Fibroblast of lung (primary cell): ENCODE measurements around the gene RXFP2. TPM values are rescaled to one million over a fixed set of nuclear protein-coding genes. Genes with fewer than 3 reads are reported as not detected.
A peak's percentile ranks its signal among the peaks of the same experiment; 100 is the strongest.

Source experiments
- DNase-seq, 2 donors: peaks; one replicate each; pipeline versions ENCODE4 v3.0.0 to v3.0.0-alpha.2; 2010; ENCODE audit warnings: low read depth in 2 of 2
- H2AFZ ChIP-seq: 2 replicates; pipeline ENCODE4 v1.5.1; 2012; ENCODE audit warnings: low read length, control low read depth, inconsistent platforms
- H3K27ac ChIP-seq: 2 replicates; pipeline ENCODE4 v1.5.1; 2011; ENCODE audit warnings: low read length, control low read depth; ENCODE audit not compliant: insufficient read depth
- H3K27me3 ChIP-seq: 2 replicates; pipeline ENCODE4 v1.5.1; 2011; ENCODE audit warnings: mild to moderate bottlenecking, low read length; ENCODE audit not compliant: control insufficient read depth, insufficient read depth
- H3K36me3 ChIP-seq: 2 replicates; pipeline ENCODE4 v1.5.1; 2011; ENCODE audit warnings: low read length; ENCODE audit not compliant: control insufficient read depth, insufficient read depth
- H3K4me1 ChIP-seq: 2 replicates; pipeline ENCODE4 v1.5.1; 2011; ENCODE audit warnings: low read length; ENCODE audit not compliant: control insufficient read depth, insufficient read depth; ENCODE audit errors: extremely low read depth
- H3K4me2 ChIP-seq: 2 replicates; pipeline ENCODE4 v1.5.1; 2011; ENCODE audit warnings: low read length, control low read depth; ENCODE audit not compliant: insufficient read depth; ENCODE audit errors: extremely low read depth
- H3K4me3 ChIP-seq, 4 experiments: fragments of 200-600 bp in 1 of 4; sonication (generic) in 1 of 4; replicated peaks in 1 of 4; 2 replicates each; pipeline ENCODE4 v1.5.1; 2011 to 2016; ENCODE audit warnings: low read length in 4 of 4, low read depth in 3 of 4, mild to moderate bottlenecking in 3 of 4, control low read depth in 2 of 4, inconsistent platforms in 1 of 4, mixed read lengths in 1 of 4; ENCODE audit not compliant: insufficient read depth in 1 of 4; ENCODE audit errors: control extremely low read depth in 1 of 4
- H3K79me2 ChIP-seq: 2 replicates; pipeline ENCODE4 v1.5.1; 2012; ENCODE audit warnings: mild to moderate bottlenecking, low read length, inconsistent platforms; ENCODE audit not compliant: control insufficient read depth, insufficient read depth
- H3K9ac ChIP-seq: 2 replicates; pipeline ENCODE4 v1.5.1; 2011; ENCODE audit warnings: mild to moderate bottlenecking, low read length, control low read depth; ENCODE audit not compliant: insufficient read depth
- H3K9me3 ChIP-seq: 2 replicates; pipeline ENCODE4 v1.5.1; 2012; ENCODE audit warnings: low read depth, low read length; ENCODE audit not compliant: control insufficient read depth, insufficient read depth
- H4K20me1 ChIP-seq: 2 replicates; pipeline ENCODE4 v1.5.1; 2011; ENCODE audit warnings: low read length; ENCODE audit not compliant: control insufficient read depth, insufficient read depth; ENCODE audit errors: extremely low read depth
- CTCF ChIP-seq, 2 donors: IDR thresholded peaks in 1 of 2; conservative IDR thresholded peaks in 1 of 2; 1 replicate in 1 of 2; 2 replicates in 1 of 2; pipeline ENCODE4 v1.5.1; 2011 to 2012; ENCODE audit warnings: low read length in 2 of 2, control low read depth in 1 of 2, inconsistent platforms in 1 of 2, low read depth in 1 of 2, mild to moderate bottlenecking in 1 of 2
- EZH2 ChIP-seq: IDR thresholded peaks from 2 replicates; pipeline ENCODE4 v1.5.1; 2012; ENCODE audit warnings: low read length, control low read depth, mild to moderate bottlenecking; ENCODE audit errors: missing control alignments
- polyA plus RNA-seq, 2 donors: library from polyadenylated mRNA; depleted of rRNA in 1 of 2; stranded (reverse) in 1 of 2; unstranded in 1 of 2; fragments of >200 nt; gene quantifications; 2 replicates each; pipeline ENCODE4 v1.2.1, GENCODE V29; 2011 to 2012; ENCODE audit warnings: missing spikeins in 1 of 2
- total RNA-seq: library from RNA; depleted of rRNA; stranded (reverse); fragments of >200 nt; gene quantifications from 2 replicates; pipeline ENCODE4 v1.2.1, GENCODE V29; 2014

RXFP2 gene
- total and polyA plus RNA-seq, 2 donors (not counting 1 experiment from before 2014, with no cell fraction given): not detected

- Histone ChIP-seq H3K9ac (no peak overlapping the region), H3K36me3 (no peaks in the 10 kb centered on the region), H3K4me2 (no peak overlapping the region), H3K4me3 (no peak overlapping the region), H3K27me3 (no peaks in the 10 kb centered on the region), H3K79me2 (no peaks in the 10 kb centered on the region), H4K20me1 (no peaks in the 10 kb centered on the region), H3K9me3 (no peaks in the 10 kb centered on the region), H3K4me1 (no peaks in the 10 kb centered on the region), H3K27ac (no peak overlapping the region), H2AFZ (no peak overlapping the region)
- DNase-seq: no peak
- TF ChIP-seq CTCF (conservative IDR thresholded peaks at IDR 0.05 in 1 of 2, IDR thresholded peaks at IDR 0.05 in 1 of 2; ENCODE audit: low read depth in 1 of 2, low read length in 2 of 2) (no peak), EZH2 (no peak)
These were observed 76.2 kb downstream of the RXFP2 start for GRCh38 chr13:31815361-31816144.

- H2AFZ ChIP-seq: no peak overlapping the region
- no peaks in the 10 kb centered on the region for H3K4me1 ChIP-seq
- no peak overlapping the region for H3K9ac ChIP-seq
- no peaks in the 10 kb centered on the region for H3K79me2 ChIP-seq
- no peak overlapping the region for H3K4me2 ChIP-seq
- no peak for TF ChIP-seq EZH2
- no peak for TF ChIP-seq CTCF (conservative IDR thresholded peaks at IDR 0.05 in 1 of 2, IDR thresholded peaks at IDR 0.05 in 1 of 2; ENCODE audit: low read depth in 1 of 2, low read length in 2 of 2)
- no peaks in the 10 kb centered on the region for H4K20me1 ChIP-seq
- H3K36me3 ChIP-seq: no peaks in the 10 kb centered on the region
- no peaks in the 10 kb centered on the region for H3K9me3 ChIP-seq
- H3K4me3 ChIP-seq: no peak overlapping the region
- DNase-seq: peak in 1 of 2 donors; percentile 12
- H3K27me3 ChIP-seq: no peaks in the 10 kb centered on the region
- no peak overlapping the region for H3K27ac ChIP-seq
These were observed 78.9 kb downstream of the RXFP2 start for GRCh38 chr13:31818236-31818635.

- Histone ChIP-seq H3K4me2 (no peak overlapping the region), H3K4me1 (no peaks in the 10 kb centered on the region), H3K79me2 (no peaks in the 10 kb centered on the region), H3K27ac (no peak overlapping the region), H4K20me1 (no peaks in the 10 kb centered on the region), H3K4me3 (no peak overlapping the region), H3K27me3 (peaks cover 2% of the 10 kb centered on the region), H3K9ac (no peak overlapping the region), H3K36me3 (no peaks in the 10 kb centered on the region), H2AFZ (no peak overlapping the region), H3K9me3 (no peaks in the 10 kb centered on the region)
- DNase-seq: peak; percentile 28 to 59
- TF ChIP-seq EZH2 (no peak), CTCF (conservative IDR thresholded peaks at IDR 0.05 in 1 of 2, IDR thresholded peaks at IDR 0.05 in 1 of 2; ENCODE audit: low read depth in 1 of 2, low read length in 2 of 2) (peak; percentile 11 to 31)
These were observed 85.6 kb downstream of the RXFP2 start for GRCh38 chr13:31824705-31825517.
